Activated CD4-positive, alpha-beta T cell treated with anti-CD3 and anti-CD28 coated beads for 1 hour (primary cell): Measurements from ENCODE around the gene MARF1.
"Not testable (repeated sequence)": the region's sequence is repeated elsewhere in the genome, so short reads cannot be mapped to it uniquely, and the experiment has no call there.

ENCODE experiments used
- DNase-seq: peaks from one replicate; pipeline ENCODE4 v3.0.0-alpha.2; 2020

The MARF1 gene

DNA sequence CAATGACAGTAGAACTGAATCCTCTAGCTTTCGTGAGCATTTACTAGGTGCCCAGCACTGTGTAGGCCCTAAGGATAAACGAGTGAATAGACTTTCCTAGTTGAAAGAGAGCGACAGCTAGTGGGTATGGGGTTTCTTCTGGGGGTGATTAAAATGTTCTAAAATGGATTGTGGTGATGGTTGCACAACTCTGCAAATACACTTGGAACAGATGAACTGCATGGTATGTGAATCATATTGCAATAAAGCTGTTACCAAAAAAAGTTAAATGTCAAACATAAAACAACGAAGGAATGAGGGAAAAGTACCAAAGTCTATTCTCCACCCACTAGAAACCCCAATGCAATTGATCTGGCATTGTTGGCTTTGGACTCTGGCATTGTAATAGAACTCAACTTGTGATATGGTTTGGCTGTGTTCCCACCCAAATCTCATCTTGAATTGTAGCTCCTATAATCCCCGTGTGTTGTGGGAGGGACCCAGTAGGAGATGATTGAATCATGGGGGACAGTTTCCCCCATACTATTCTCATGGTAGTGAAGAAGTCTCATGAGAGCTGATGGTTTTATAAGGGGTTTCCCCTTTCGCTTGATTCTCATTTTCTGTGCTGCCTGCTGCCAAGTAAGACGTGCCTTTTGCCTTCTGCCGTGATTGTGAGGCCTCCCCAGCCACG lies 70.5 kb downstream of the MARF1 start:
- no peak for DNase-seq

DNA sequence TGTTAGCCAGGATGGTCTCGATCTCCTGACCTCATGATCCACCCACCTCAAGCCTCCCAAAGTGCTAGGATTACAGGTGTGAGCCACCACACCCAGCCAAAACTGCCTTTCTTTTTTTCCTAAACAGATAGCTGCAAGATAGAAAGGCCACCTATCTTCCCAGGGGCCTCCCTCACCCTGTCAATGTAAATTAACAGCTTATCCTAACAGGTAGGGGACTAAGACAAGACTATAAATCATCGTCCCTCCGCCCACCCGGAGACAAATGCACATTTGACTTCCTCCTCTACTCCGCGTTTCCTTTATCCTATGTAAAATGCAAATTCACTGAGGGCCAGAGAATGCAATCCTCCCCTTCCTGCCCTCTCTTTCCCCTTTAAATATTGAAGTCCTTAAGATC lies 71.4 kb downstream of the MARF1 start:
- DNase-seq = no peak

DNA sequence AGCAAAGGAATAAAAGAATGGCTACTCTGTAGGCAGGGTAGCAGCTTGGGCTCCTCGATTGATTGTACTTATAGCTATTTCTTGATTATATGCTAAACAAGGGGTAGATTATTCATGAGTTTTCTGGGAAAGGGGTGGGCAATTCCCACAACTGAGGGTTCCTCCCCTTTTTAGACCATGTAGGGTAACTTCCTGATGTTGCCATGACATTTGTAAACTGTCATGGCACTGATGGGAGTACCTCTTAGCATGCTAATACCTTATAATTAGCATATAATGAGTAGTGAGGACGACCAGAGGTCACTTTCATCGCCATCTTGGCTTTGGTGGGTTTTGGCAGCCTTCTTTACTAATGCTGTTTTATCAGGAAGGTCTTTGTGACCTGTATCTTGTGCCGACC lies 72.3 kb downstream of the MARF1 start:
- DNase-seq = not testable (repeated sequence)

DNA sequence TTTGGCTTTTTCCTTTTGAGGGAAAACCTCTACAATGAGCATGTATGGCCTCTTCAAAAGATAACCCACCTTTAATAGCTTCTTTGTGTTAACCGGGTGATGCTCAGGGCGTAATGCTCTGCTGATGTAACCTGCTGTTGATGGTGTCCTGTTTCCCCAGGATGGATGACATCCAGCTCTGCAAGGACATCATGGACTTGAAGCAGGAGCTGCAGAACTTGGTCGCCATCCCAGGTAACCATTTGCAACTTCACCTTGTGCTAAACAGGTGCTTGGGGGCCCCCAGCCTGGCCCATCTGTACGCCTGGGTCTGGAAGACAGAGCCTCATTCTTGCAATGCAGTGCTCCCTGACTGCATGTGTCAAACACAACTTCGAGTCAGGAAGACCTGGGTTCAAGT lies 75.1 kb downstream of the MARF1 start:
- no peak for DNase-seq

DNA sequence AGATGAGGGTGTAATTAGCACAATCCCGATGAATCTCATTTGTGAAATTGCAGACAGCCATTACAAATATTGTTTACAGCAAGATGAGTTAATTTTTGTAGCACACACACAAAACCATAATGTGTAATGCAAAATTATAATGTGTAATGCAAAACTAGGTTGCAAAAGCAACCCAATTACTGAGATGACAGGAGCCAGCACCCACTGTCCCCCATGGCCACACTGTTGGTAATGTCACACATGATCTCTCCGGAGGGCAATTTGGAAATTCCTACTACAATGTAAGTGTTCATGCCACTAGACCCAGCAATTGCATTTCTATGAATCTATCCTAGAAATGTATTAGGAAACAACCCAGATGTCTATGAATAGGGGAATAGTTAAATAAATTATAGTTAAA lies 76.9 kb downstream of the MARF1 start:
- DNase-seq = no peak

DNA sequence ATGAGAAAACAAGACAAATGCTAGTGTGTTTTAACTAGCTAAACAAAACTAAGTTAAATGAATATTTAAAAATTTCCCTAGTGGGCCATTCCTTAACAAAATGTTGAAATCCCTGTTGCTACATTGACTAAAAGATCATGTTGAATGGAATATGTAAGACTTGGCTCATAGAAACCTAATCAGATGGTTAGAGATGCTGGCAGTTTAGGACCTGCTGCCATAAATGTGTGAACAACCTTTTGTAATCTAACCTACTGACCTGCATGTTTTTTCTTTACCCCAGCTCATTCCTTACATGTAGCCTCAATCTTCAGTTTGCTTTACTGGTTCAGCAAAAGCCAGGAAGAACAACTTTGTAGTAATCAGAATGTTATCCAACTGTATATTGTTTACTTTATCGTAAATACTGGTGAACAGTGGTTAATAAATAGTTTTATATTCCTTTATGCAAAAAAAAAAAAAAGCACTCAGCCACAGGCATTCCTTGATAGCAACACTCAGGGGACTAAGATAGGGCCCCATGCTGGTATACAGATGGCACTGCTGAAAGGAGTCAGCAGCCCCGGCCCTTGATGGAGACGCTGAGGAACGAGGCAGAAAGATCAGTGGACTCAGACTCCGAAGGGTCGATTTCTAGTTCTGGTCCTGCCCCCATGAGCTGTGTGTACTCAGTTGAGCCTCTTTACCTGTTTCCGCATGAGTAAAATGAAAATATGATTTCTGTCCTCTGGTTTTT lies 78.2 kb downstream of the MARF1 start:
- DNase-seq = no peak

DNA sequence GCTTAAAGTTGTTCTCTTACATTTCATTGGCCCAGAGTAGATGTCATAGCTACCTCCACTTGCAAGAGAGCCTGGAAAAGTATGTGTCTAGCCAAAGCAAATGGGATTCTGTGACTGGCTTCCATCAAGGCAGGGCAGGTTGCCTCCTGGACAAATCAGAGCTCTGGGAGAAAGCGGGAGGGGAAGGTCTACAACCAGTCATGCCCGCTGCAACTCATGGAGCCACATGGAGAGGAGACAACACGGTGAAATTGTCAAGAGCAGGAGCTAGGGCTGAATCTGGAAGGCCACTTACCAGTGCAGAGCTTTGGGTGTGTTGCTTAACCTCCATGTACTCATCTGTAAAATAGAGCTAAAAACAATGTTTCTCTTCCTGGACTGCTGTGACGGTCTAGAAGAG lies 83.8 kb downstream of the MARF1 start:
- no peak for DNase-seq

DNA sequence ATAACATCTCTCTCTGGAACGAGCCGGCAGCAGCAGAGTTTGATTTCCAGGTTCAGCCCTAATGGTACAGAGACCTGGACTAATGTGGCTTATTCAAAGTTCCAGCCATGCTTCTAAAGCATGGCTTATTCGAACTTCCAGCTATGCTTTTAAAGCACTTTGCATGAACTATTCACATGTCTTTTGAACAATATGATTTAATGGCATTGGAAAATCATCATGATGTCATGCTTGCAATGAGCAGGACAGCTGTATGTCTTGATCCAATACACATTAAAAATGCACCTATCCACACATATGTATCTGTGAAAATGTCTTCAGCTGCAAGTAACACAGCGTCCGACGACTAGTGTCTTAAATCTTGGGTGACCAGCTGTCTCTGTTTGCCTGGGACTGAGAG lies 85.7 kb downstream of the MARF1 start:
- no peak for DNase-seq

DNA sequence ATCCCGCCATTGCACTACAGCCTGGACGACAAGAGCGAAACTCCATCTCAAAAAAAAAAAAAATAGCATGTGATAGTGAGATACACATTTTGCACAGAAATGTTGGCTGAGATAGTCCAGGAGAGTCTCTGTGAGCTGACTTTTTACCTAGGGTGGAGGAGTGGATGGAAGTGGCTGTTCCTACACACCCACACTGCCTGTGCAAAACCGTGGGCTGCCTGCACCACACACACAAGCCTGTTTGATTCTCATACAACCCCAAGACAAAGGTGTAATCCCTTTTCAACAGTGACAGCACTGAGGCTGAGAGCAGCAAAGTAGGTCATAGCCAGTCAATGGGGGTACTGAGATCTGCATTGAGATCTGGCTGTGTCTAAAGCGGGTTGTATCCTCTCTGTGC lies 86.8 kb downstream of the MARF1 start:
- no peak for DNase-seq

DNA sequence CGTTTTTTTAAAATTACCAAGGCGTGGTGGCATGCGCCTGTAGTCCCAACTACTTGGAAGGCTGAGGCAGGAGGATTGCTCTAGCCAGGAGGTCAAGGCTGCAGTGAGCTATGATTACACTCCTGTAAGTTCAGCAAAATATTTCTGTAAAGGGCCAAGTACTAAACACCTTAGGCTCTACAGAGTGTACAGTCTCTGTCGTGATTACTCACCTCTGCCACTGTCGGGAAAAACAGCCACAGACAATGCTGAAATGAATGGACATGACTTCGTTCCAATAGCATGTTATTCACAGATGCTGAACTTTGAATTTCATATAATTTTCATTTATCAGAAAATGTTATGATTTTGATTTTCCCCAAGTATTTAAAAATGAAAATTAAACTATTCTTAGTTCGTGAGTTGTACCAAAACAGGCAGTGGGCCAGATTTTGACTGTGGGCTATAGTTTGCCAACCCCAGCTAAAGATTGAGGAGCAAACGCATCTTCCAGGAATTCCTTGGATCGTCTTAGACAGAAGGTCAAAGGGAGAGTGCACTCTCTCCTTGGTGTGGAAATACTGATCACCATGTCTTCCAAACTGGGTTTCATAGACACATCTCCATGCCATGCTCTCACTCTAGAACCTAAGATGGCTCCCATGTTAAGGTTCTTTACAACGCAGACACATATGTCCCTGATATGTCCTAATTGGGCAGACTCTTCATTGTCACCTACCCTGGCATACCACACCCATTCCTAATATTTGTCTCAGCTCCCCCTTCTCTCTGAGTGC lies 89.5 kb downstream of the MARF1 start:
- DNase-seq = no peak

DNA sequence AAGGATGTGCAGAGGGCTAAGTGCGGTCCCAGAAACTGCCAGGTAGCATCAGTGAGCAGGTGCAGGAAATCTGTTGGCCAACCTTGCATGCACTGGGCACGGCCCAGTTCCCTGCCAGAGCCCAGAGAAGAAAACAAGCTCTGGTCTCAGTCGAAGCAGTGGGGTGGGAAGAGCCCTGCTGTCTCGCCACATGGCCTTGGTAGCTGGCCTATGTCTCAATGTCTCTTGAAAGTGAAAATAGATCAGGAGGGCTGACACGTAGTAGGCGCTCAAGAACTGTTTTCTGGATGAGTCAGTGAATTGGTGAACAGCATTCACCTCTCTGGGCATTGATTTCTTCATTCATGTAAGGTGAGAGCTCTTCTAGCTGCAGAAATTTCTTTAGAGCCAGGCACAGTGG lies 90.4 kb downstream of the MARF1 start:
- DNase-seq = no peak

DNA sequence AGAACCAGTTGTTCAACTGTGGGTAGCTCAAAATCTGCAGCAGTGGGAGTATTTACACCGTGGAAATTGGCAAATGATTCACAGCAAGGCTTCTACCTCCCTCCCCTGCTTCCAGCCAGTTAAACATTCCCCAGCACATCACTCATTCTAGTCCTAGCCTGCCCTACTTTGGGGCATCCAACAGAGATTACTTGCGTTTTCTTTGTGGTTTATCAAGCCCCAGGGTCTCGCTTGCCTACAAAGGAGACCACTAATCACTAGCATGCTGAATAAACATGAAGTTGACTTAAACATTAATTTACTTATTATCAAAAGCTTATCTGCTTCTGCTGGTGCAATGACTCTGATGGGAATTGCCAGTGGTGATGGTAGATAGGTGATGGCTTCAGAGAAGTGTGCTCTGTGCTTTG lies 94.5 kb downstream of the MARF1 start:
- DNase-seq = no peak

DNA sequence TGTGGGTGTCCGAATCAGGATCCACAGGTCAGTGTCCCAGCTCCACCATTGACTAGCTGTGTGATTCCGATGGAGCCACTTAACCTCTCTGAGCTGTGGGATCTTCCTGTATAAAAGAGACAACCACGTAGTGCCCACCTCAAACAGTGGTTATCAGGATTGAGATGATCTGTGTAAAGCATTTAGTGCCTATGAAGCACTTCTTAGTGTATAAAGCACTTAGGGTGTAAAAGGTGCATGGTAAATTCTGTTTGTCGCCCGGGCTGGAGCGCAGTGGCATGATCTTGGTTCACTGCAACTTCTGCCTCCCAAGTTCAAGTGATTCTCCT lies 95.2 kb downstream of the MARF1 start:
- DNase-seq = no peak

DNA sequence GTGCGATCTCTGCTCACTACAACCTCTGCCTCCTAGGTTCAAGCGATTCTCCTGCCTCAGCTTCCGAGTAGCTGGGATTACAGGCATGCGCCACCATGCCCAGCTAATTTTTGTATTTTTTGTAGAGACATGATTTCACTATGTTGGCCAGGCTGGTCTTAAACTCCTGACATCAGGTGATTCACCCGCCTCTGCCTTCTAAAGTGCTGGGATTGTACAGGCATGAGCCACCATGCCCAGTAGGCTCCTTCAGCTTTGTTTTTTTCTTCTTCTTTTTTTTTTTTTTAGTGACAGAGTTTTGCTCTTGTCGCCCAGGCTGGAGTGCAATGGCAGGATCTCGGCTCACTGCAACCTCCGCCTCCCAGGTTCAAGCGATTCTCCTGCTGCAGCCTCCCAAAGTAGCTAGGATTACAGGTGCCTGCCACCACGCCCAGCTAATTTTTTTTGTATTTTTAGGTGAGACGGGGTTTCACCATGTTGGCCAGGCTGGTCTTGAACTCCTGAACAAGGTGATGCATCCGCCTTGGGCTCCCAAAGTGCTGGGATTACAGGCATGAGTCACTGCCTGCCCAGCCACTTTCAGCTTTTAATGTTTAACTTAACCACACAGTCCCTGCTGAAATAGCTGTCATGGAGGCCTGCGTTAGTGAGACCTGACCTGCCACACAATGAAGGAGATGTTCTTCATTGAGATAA lies 95.7 kb downstream of the MARF1 start:
- not testable (repeated sequence) for DNase-seq

DNA sequence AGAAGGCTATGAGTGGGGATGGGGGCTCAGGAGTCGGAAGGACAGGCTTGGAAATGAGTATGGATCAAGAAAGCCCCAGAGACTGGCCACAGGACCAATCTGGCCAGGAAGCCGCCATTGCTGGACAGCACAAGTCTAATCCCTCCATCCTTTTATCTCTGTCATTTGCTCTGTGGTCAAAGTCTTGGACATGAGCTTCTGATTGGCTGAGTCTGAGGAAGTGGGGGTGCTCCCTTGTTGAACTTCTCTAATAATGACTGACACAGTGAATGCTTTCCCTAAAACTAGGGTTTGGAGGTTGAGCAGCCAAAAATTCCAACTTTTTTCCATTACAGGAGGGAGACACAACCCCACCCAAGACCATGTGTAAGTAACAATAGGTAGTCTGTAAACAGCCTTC lies 97.4 kb downstream of the MARF1 start:
- DNase-seq = no peak

DNA sequence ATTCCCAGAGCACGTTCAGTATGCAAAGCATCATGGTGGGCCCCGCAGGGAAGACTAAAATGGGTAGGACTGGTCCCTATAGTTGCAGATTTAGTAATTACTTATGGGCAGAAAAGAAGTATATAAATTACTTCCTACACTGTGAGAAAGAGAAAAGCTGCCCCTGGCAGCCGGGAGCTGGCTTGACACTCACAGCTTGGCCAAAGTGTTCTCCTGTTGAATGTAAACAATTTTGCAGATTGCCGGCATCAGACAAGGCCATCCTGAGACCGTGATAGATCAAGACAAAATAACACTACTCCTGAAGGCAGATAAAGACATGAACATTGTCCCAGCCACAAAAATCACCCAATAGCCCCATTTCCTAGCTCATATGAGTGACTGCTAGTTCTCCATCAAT lies 98.5 kb downstream of the MARF1 start:
- no peak for DNase-seq
